Activated CD8-positive, alpha-beta memory T cell treated with anti-CD3 and anti-CD28 coated beads for 4 hours (primary cell): ENCODE measurements around the gene ACTR3C.
"Not testable (repeated sequence)": the region's sequence is repeated elsewhere in the genome, so short reads cannot be mapped to it uniquely, and the experiment has no call there.

Experiments
- DNase-seq, 2 donors: peaks; one replicate each; pipeline ENCODE4 v3.0.0-alpha.2; 2020; ENCODE audit warnings: low read depth in 2 of 2

The ACTR3C gene

DNA sequence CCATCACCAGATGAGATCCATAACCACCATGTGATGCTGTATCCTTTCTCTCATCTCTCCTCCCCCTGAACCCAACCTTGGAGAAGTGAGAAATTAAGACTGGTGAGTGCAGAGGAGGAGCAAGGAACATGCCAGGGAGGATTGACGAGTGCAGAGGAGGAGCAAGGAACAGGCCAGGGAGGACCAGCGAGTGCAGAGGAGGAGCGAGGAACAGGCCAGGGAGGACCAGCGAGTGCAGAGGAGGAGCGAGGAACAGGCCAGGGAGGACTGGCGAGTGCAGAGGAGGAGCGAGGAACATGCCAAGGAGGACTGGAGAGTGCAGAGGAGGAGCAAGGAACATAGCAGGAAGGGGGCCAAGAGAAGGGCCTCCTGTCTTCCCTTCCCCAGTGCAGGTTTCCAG is 118.8 kb downstream of the ACTR3C start:
- not testable (repeated sequence) for DNase-seq

- DNase-seq, result not testable (repeated sequence)
Measured at GRCh38 chr7:150202894-150203293, 120.5 kb downstream of the ACTR3C start.
